CD4-positive, CD25-positive, alpha-beta regulatory T cell (primary cell): ENCODE results near the gene SYTL4. TPM values are rescaled to one million over a fixed set of nuclear protein-coding genes. Genes with fewer than 3 reads are reported as not detected.

Experiments
- ATAC-seq, 2 donors: fragments of 150-1000 bp; cut with Tn5 transposase; one replicate each; pipeline ENCODE4 v1.10.0; 2021; ENCODE audit warnings: low read depth in 2 of 2, moderate number of reproducible peaks in 2 of 2, moderate library complexity in 1 of 2
- DNase-seq, 3 donors: peaks; one replicate each; pipeline versions ENCODE4 v3.0.0 to v3.0.0-alpha.2; 2012 to 2022; ENCODE audit warnings: mixed read lengths in 1 of 3
- H3K27ac ChIP-seq: one replicate; pipeline ENCODE4 v1.7.0; 2013; ENCODE audit warnings: mild to moderate bottlenecking, low read length; ENCODE audit not compliant: insufficient read depth, poor library complexity, severe bottlenecking
- H3K27me3 ChIP-seq: one replicate; pipeline ENCODE4 v1.7.0; 2013; ENCODE audit warnings: low read length; ENCODE audit not compliant: control insufficient read depth, insufficient read depth
- H3K36me3 ChIP-seq: one replicate; pipeline ENCODE4 v1.7.0; 2013; ENCODE audit warnings: mild to moderate bottlenecking, low read length, moderate library complexity; ENCODE audit not compliant: control insufficient read depth, insufficient read depth
- H3K4me1 ChIP-seq: 2 replicates; pipeline ENCODE4 v1.7.0; 2013; ENCODE audit warnings: mild to moderate bottlenecking, low read length; ENCODE audit not compliant: insufficient read depth, control insufficient read depth, poor library complexity, severe bottlenecking
- H3K4me3 ChIP-seq: one replicate; pipeline ENCODE4 v1.7.0; 2013; ENCODE audit warnings: low read depth, mild to moderate bottlenecking, low read length, moderate library complexity
- H3K9me3 ChIP-seq, 2 experiments: 1 replicate in 1 of 2; 2 replicates in 1 of 2; pipeline ENCODE4 v1.7.0; 2013; ENCODE audit warnings: low read length in 2 of 2, mild to moderate bottlenecking in 1 of 2, moderate library complexity in 1 of 2; ENCODE audit not compliant: control insufficient read depth in 2 of 2
- H3K27ac Mint-ChIP-seq, 3 donors: one replicate each; pipeline ENCODE4 v1.8.0; 2020 to 2022; ENCODE audit warnings: mild to moderate bottlenecking in 3 of 3, mixed read lengths in 3 of 3, moderate library complexity in 2 of 3
- H3K27me3 Mint-ChIP-seq: one replicate; pipeline ENCODE4 v1.8.0; 2022; ENCODE audit warnings: mild to moderate bottlenecking, mixed read lengths
- H3K36me3 Mint-ChIP-seq: one replicate; pipeline ENCODE4 v1.8.0; 2020; ENCODE audit warnings: mixed read lengths
- H3K4me1 Mint-ChIP-seq, 4 donors: one replicate each; pipeline ENCODE4 v1.8.0; 2020 to 2022; ENCODE audit warnings: mixed read lengths in 4 of 4, mild to moderate bottlenecking in 1 of 4
- H3K4me3 Mint-ChIP-seq, 4 donors: one replicate each; pipeline ENCODE4 v1.8.0; 2020 to 2022; ENCODE audit warnings: mild to moderate bottlenecking in 4 of 4, mixed read lengths in 4 of 4, moderate library complexity in 3 of 4
- H3K9me3 Mint-ChIP-seq, 7 donors: one replicate each; pipeline ENCODE4 v1.8.0; 2020 to 2022; ENCODE audit warnings: mixed read lengths in 7 of 7, mild to moderate bottlenecking in 3 of 7, moderate library complexity in 2 of 7
- polyA plus RNA-seq, 4 donors: library from polyadenylated mRNA; unstranded; fragments of 300-500 nt; fragmentation: Illumina TruSeq; gene quantifications; one replicate each; pipeline ENCODE4 v1.2.3, GENCODE V29; 2021
- total RNA-seq: library from RNA; stranded (reverse); gene quantifications from one replicate; pipeline ENCODE4 v1.2.3, GENCODE V29; 2022

Gene SYTL4
- total and polyA plus RNA-seq, 5 donors from 2014 or later: 0.22 TPM; not detected in 4

- no peaks in the 10 kb centered on the region for H3K36me3 ChIP-seq
- H3K27ac ChIP-seq: no peak overlapping the region
- peaks cover 0 to 7% (median 3%) of the 10 kb centered on the region in 4 donors for H3K4me1 Mint-ChIP-seq
- H3K9me3 Mint-ChIP-seq: no peaks in the 10 kb centered on the region
- no peaks in the 10 kb centered on the region for H3K36me3 Mint-ChIP-seq
- no peak overlapping the region for H3K4me3 Mint-ChIP-seq
- H3K4me1 ChIP-seq: no peaks in the 10 kb centered on the region
- no peaks in the 10 kb centered on the region for H3K27me3 ChIP-seq
- H3K9me3 ChIP-seq: no peaks in the 10 kb centered on the region
- H3K27ac Mint-ChIP-seq: no peak overlapping the region
- H3K27me3 Mint-ChIP-seq: peaks cover 5% of the 10 kb centered on the region
- no peak overlapping the region for H3K4me3 ChIP-seq
- no peak for DNase-seq
- no peak for ATAC-seq
Observed at GRCh38 chrX:100673397-100673953, 58.4 kb downstream of the SYTL4 start.

GRCh38 chrX:100672966-100673365 is 59.0 kb downstream of the SYTL4 start:
- no peaks in the 10 kb centered on the region for H3K4me1 ChIP-seq
- no peak for DNase-seq
- no peak overlapping the region for H3K4me3 Mint-ChIP-seq
- peaks cover 0 to 2% (median 0%) of the 10 kb centered on the region in 7 donors for H3K9me3 Mint-ChIP-seq
- H3K4me3 ChIP-seq: no peak overlapping the region
- H3K9me3 ChIP-seq: no peaks in the 10 kb centered on the region
- no peaks in the 10 kb centered on the region for H3K36me3 ChIP-seq
- no peaks in the 10 kb centered on the region for H3K36me3 Mint-ChIP-seq
- H3K27ac ChIP-seq: no peak overlapping the region
- peaks cover 0 to 7% (median 3%) of the 10 kb centered on the region in 4 donors for H3K4me1 Mint-ChIP-seq
- peaks cover 5% of the 10 kb centered on the region for H3K27me3 Mint-ChIP-seq
- no peak for ATAC-seq
- no peaks in the 10 kb centered on the region for H3K27me3 ChIP-seq
- H3K27ac Mint-ChIP-seq: no peak overlapping the region

GRCh38 chrX:100663642-100664041 is 68.3 kb downstream of the SYTL4 start:
- Mint-ChIP-seq H3K4me1 (no peaks in the 10 kb centered on the region), H3K27me3 (peaks cover 2% of the 10 kb centered on the region), H3K9me3 (peaks cover 0 to 5% (median 0%) of the 10 kb centered on the region in 7 donors), H3K27ac (no peak overlapping the region), H3K36me3 (no peaks in the 10 kb centered on the region), H3K4me3 (no peak overlapping the region)
- no peaks in the 10 kb centered on the region for H3K4me1 ChIP-seq
- no peaks in the 10 kb centered on the region for H3K9me3 ChIP-seq
- no peaks in the 10 kb centered on the region for H3K36me3 ChIP-seq
- H3K27ac ChIP-seq: no peak overlapping the region
- no peak overlapping the region for H3K4me3 ChIP-seq
- no peak for DNase-seq
- no peak for ATAC-seq
- no peaks in the 10 kb centered on the region for H3K27me3 ChIP-seq

GRCh38 chrX:100662796-100663195 is 69.1 kb downstream of the SYTL4 start:
- no peak overlapping the region for H3K4me3 ChIP-seq
- H3K27me3 ChIP-seq: no peaks in the 10 kb centered on the region

GRCh38 chrX:100662170-100662569 is 69.8 kb downstream of the SYTL4 start:
- H3K27me3 Mint-ChIP-seq: no peaks in the 10 kb centered on the region
- H3K27ac ChIP-seq: no peak overlapping the region
- DNase-seq (no peak), ATAC-seq (no peak)
- no peaks in the 10 kb centered on the region for H3K9me3 ChIP-seq
- no peaks in the 10 kb centered on the region for H3K36me3 ChIP-seq
- H3K9me3 Mint-ChIP-seq: peaks cover 0 to 3% (median 0%) of the 10 kb centered on the region in 7 donors
- H3K4me3 Mint-ChIP-seq: no peak overlapping the region
- no peaks in the 10 kb centered on the region for H3K4me1 ChIP-seq
- H3K36me3 Mint-ChIP-seq: no peaks in the 10 kb centered on the region
- H3K27me3 ChIP-seq: no peaks in the 10 kb centered on the region
- H3K27ac Mint-ChIP-seq: no peak overlapping the region
- H3K4me3 ChIP-seq: no peak overlapping the region
- no peaks in the 10 kb centered on the region for H3K4me1 Mint-ChIP-seq

More at GRCh38 chrX:100662796-100663195, 69.1 kb downstream of the SYTL4 start:
- no peaks in the 10 kb centered on the region for H3K4me1 Mint-ChIP-seq
- Histone ChIP-seq H3K9me3 (no peaks in the 10 kb centered on the region), H3K27ac (no peak overlapping the region), H3K36me3 (no peaks in the 10 kb centered on the region), H3K4me1 (no peaks in the 10 kb centered on the region)
- no peaks in the 10 kb centered on the region for H3K36me3 Mint-ChIP-seq
- ATAC-seq (no peak), DNase-seq (no peak)
- no peak overlapping the region for H3K27ac Mint-ChIP-seq
- H3K4me3 Mint-ChIP-seq: no peak overlapping the region
- H3K9me3 Mint-ChIP-seq: peaks cover 0 to 3% (median 0%) of the 10 kb centered on the region in 7 donors
- no peaks in the 10 kb centered on the region for H3K27me3 Mint-ChIP-seq

GRCh38 chrX:100659431-100660137 is 72.3 kb downstream of the SYTL4 start:
- Mint-ChIP-seq H3K4me3 (no peak overlapping the region), H3K4me1 (no peaks in the 10 kb centered on the region), H3K27ac (no peak overlapping the region), H3K36me3 (no peaks in the 10 kb centered on the region), H3K27me3 (no peaks in the 10 kb centered on the region), H3K9me3 (no peaks in the 10 kb centered on the region)
- Histone ChIP-seq H3K36me3 (no peaks in the 10 kb centered on the region), H3K4me3 (no peak overlapping the region), H3K4me1 (no peaks in the 10 kb centered on the region), H3K27ac (no peak overlapping the region), H3K27me3 (no peaks in the 10 kb centered on the region), H3K9me3 (no peaks in the 10 kb centered on the region)
- no peak for DNase-seq
- ATAC-seq: no peak

- no peaks in the 10 kb centered on the region for H3K36me3 Mint-ChIP-seq
- H3K27me3 Mint-ChIP-seq: no peaks in the 10 kb centered on the region
- no peaks in the 10 kb centered on the region for H3K9me3 ChIP-seq
- DNase-seq (no peak), ATAC-seq (no peak)
- no peak overlapping the region for H3K4me3 ChIP-seq
- no peaks in the 10 kb centered on the region for H3K4me1 ChIP-seq
- no peaks in the 10 kb centered on the region for H3K27me3 ChIP-seq
- H3K9me3 Mint-ChIP-seq: no peaks in the 10 kb centered on the region
- no peaks in the 10 kb centered on the region for H3K4me1 Mint-ChIP-seq
- H3K36me3 ChIP-seq: no peaks in the 10 kb centered on the region
- no peak overlapping the region for H3K27ac Mint-ChIP-seq
- no peak overlapping the region for H3K27ac ChIP-seq
- no peak overlapping the region for H3K4me3 Mint-ChIP-seq
Observed at GRCh38 chrX:100658941-100659381, 73.0 kb downstream of the SYTL4 start.

- Mint-ChIP-seq H3K4me1 (no peaks in the 10 kb centered on the region), H3K9me3 (peaks cover 0 to 2% (median 0%) of the 10 kb centered on the region in 7 donors), H3K4me3 (no peak overlapping the region), H3K27ac (no peak overlapping the region), H3K36me3 (no peaks in the 10 kb centered on the region), H3K27me3 (no peaks in the 10 kb centered on the region)
- no peaks in the 10 kb centered on the region for H3K36me3 ChIP-seq
- no peak for DNase-seq
- no peaks in the 10 kb centered on the region for H3K27me3 ChIP-seq
- no peaks in the 10 kb centered on the region for H3K9me3 ChIP-seq
- no peaks in the 10 kb centered on the region for H3K4me1 ChIP-seq
- no peak overlapping the region for H3K4me3 ChIP-seq
- no peak overlapping the region for H3K27ac ChIP-seq
- ATAC-seq: no peak
Observed at GRCh38 chrX:100654261-100654660, 77.7 kb downstream of the SYTL4 start.
